ENCODE data around the gene FSHB. TPM values are rescaled to one million over a fixed set of nuclear protein-coding genes. Genes with fewer than 3 reads are reported as not detected.

FSHB gene
- not detected for total RNA-seq

GRCh38 chr11:30230714-30231113 lies at the start of gene FSHB:
TSS of gene FSHB (plus strand) at chr11:30231014. CDS start at chr11:30231903, 889 bp downstream.

Other genes with a start within 250 kb of the FSHB start
- gene KCNA4, start 214.0 kb upstream of the FSHB start, total RNA-seq: 1.3 TPM
- 26.9 TPM for gene ARL14EP, start 92.1 kb downstream of the FSHB start, total RNA-seq

Measured in metanephros (tissue), 1 donor.